ENCODE results near the gene BCAS3. TPM values are rescaled to one million over a fixed set of nuclear protein-coding genes. Genes with fewer than 3 reads are reported as not detected.
A peak's percentile ranks its signal among the peaks of the same experiment; 100 is the strongest.

Gene BCAS3
- total RNA-seq, 1 experiment from 2014 or later, result 4.2 TPM

GRCh38 chr17:61251939-61252865 lies 574.6 kb downstream of the BCAS3 start:
- DNase-seq (ENCODE audit: low read depth), result peak; percentile 81

DNA sequence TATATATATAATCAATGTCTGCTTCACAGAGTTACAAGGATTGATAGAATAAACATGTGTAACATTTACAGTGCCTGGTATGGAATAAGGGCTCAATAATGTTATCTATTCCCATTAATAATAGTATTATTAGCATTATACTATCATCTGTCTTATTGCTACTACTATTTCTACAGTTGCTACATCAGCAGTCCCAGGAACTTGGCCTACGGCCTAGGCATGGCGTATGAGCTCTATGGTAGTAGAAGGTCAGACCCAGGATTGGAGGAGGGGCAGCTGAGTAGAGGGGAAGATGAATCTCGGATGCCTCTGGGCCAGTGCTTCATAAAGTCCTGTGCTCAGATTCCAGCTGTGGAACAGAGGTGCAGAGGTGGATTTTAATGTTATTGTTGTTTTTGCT lies 575.7 kb downstream of the BCAS3 start:
- DNase-seq (ENCODE audit: low read depth), result no peak

GRCh38 chr17:61253937-61254574 lies 576.4 kb downstream of the BCAS3 start:
- no peak for DNase-seq (ENCODE audit: low read depth)

GRCh38 chr17:61254904-61255303 lies 577.3 kb downstream of the BCAS3 start:
- DNase-seq (ENCODE audit: low read depth), result no peak

GRCh38 chr17:61255647-61256046 lies 578.0 kb downstream of the BCAS3 start:
- DNase-seq (ENCODE audit: low read depth), result no peak

DNA sequence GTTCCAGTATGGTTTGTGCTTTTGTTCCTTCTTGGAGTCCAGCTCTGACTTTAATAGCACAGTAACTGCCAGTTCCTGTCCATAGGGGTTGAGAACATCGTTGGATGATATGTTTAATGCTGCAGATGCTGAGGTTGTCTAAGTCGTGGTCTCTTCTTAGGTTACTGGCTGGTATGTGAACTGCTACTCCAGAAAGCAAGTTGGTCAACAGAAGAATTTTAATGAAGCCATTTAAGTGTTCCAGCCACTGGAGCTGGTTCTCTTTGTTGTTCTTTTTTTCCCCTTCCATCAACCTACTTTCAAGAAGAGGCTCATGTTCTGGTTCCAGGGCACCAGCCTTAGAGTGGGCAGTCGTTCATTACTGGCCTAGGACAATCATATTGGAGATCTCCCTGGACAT lies 581.7 kb downstream of the BCAS3 start:
- DNase-seq (ENCODE audit: low read depth), result no peak

- no peak for DNase-seq (ENCODE audit: low read depth)
These were observed 582.6 kb downstream of the BCAS3 start for GRCh38 chr17:61260071-61260797.

DNA sequence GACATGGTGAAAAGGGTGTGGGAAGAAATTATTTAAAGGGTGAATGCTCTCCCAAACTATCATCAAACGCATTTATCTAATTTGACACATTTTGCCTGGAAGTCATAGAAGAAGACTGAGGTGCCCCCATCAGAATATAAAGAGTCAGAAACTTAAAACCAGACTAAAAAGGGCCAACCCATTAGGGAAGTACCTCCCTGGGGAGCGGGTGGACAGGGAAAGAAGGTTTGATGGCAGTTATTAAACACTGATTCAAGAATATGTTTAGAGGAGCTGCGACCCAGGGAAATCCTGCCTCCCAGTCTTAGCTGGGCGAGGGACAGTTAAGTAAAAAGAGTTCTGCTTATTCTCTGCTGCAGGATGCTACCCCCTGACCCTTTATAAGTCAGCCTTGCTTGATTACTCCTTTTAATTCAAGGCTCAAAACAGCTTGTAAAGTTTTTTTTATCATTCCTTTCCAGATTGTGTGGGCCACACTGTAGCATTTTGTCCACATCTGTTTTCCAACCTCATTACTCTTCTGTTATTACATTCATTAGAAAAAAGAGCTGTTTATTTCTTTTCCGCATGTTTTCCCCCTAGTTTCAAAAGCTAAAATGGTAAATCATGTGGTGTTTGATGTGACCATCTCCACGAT lies 583.5 kb downstream of the BCAS3 start:
- no peak for DNase-seq (ENCODE audit: low read depth)

DNA sequence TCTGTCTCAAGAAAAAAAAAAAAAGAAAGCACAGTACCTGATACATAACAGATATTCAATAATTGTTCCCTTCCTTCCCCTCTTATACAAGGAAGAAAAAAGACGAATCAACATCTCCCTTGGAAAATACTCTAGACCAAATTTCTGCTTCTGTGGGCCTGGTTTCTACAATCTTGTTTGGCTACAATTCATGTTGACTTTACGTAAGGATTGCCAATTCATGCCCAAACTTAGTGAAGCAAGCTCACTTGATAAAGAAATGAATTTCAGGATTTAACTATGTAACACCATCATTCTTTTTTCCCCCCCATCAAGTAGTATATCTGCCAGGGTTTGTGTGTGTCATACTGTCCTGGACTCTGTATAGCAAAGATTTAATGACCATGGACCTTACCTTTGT lies 587.7 kb downstream of the BCAS3 start:
- DNase-seq (ENCODE audit: low read depth), result no peak

DNA sequence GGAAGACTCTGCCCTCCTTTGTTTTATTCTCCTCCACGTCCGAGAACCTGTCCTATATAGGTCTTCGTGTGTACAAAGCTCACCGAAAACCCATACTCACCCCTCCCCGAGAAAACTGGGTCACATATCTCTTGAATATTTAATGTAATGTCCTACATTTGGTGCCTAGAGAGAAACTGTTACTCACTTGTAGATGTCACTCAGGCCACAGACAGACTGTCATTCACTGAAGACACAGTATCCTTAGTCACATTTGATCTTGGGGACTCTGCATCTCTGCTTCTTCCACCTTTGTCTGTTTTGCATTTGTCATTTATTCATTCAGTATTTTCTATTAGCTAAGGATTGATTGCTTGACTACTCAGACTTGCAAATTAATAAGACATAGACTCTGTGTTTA lies 590.2 kb downstream of the BCAS3 start:
- DNase-seq (ENCODE audit: low read depth), result no peak

DNA sequence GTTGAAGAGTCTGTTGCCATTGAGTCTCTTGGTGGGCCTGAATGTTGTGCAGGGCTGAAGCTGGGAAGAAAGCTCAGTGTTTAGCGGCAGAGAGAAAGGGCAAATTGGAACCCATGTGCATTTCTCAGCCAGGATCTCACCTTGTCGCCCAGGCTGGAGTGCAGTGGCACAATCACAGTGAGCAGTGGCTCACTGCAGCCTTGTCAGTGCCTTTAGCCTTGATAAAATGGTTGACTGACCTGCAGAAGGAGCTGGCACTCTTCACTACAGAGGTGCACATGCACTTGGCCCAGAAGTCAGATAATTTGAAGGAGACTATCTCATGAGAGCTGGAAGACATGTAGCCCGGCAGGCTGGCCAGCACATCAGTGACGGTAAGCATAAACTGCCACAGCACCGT lies 597.7 kb downstream of the BCAS3 start:
- DNase-seq (ENCODE audit: low read depth), result no peak

GRCh38 chr17:61276806-61277205 lies 599.2 kb downstream of the BCAS3 start:
- DNase-seq (ENCODE audit: low read depth), result no peak

DNA sequence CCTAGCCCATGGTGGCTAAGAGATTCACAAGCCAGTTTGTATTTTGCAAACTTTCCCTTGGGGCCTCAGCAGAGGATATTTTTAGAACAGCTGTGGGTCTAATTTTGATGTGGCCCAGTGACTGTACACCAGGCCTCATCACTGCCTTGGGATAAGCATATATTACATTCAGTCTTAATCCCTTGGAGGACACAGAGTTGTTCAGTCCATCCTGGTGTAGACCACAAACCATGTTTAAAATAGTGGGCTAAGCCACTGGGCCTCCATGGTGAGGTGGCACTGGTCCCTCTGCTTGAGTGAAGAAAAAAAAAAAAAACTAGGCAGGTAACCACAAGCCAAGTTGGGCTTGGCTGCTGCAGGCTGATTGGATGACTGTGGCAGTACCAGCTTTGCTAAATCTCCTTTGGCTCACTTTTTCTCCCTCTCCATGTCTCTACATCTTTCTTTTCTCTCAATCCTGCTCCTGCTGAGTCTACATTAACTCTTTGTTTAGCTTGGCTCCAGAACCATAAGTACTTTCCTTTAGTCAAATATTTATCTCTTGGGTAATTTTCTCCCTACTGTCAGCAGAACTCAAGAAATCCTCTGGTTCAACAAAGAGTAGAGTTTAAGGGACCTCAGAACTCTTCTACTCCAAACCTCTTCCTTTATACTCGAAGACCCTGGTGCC lies 602.0 kb downstream of the BCAS3 start:
- DNase-seq (ENCODE audit: low read depth), result no peak

- no peak for DNase-seq (ENCODE audit: low read depth)
These were observed 602.7 kb downstream of the BCAS3 start for GRCh38 chr17:61280338-61280737.

- no peak for DNase-seq (ENCODE audit: low read depth)
These were observed 603.2 kb downstream of the BCAS3 start for GRCh38 chr17:61280851-61281250.

DNA sequence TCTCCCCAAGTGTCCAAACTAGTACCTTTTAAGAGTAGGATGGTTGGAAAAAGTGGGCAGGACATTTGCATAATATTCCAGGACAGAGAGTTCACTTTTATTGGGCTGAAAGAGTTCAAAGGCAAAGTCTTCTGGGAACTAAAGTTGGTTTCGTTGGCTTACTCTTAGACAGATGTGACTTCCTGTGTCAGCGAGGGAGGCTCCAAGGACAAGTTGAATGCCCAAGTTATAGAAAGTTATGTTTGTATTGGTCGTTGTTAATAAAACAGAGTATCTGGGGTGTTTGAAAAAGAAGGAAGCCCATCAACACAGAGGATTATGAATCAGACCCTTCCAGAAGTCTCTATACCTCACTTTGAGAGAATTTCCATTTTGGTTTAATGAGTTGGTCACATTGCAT lies 604.7 kb downstream of the BCAS3 start:
- DNase-seq (ENCODE audit: low read depth), result no peak

DNA sequence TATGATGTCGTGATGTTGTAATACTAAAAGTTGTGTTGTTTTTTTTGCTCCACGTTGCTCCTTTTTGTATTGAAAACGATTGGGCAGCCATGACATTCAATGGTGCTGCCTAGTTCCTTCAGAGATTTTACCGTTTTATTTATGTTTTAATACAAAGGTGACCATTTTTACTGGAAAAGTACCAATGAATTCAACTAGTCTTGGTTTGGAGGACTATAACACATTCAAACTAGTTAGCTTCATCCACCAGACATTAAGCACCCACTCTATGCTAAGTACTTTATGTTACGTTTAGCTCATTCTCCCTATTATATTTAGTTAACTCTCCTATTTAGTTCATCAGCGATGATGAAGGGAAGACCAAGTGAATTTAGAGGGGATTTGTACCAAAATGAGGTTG lies 605.4 kb downstream of the BCAS3 start:
- no peak for DNase-seq (ENCODE audit: low read depth)

- peak; percentile 78 for DNase-seq (ENCODE audit: low read depth)
These were observed 606.5 kb downstream of the BCAS3 start for GRCh38 chr17:61284174-61284573.

GRCh38 chr17:61284746-61285145 lies 607.1 kb downstream of the BCAS3 start:
- no peak for DNase-seq (ENCODE audit: low read depth)

DNA sequence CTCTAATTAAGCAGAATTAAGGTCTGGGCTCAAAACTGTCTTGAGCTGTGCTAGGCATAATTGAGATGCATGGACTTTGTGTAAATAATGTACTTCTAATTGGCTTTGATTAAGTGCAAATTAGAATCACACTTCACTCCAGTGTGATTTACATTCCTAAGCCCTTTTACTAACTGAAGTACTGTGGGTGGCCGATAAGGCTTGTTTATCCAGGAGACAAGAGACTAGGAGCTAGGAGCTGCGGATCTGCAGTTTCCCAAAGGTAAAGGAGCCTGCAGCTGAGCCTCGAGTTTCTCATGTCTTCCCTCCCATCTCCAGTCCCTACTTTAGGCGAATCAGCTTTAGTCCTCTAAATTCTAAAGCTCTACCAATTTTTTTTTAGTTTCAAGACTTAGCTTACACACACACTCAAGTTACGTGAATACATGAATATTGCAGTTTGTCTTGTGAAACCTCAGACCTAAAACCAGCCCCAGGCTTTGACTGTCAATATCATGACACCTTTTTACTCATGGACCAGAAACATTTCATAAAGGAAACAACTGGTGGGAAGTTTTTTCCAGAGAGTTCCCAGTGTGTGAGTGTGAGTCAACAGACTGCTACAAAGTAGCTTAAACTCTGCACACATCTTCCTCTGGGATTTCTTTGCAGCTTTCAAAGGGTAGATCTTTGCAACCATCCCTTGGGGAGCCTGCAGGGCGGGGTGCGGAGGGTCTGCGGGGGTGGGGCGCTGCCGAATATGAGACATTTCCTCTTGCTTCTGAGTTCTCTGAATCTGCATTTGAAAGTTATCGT lies 608.1 kb downstream of the BCAS3 start:
- DNase-seq (ENCODE audit: low read depth), result peak; percentile 36

GRCh38 chr17:61286449-61286848 lies 608.8 kb downstream of the BCAS3 start:
- no peak for DNase-seq (ENCODE audit: low read depth)

Data from Daoy (cell line).